PC-3 (cell line): ENCODE measurements around the gene BMP7. TPM values are rescaled to one million over a fixed set of nuclear protein-coding genes. Genes with fewer than 3 reads are reported as not detected.

Experiments used
- ATAC-seq: fragments of 200-7000 bp; cut with Tn5 transposase; 2 replicates; pipeline ENCODE4 v1.9.1; 2020; ENCODE audit warnings: mild to moderate bottlenecking, moderate library complexity
- BruUV-seq: library from RNA; stranded (reverse); fragments of 400-500 nt; replicated peaks from 2 replicates; lab custom pipeline; 2021; lab: Mats Ljungman, UMichigan
- CTCF ChIA-PET: fragments of 300-600 bp; sonication (Branson Sonifier 250); formaldehyde crosslinking; loops from one replicate; lab custom pipeline; 2022; ENCODE audit warnings: antibody characterized with exemption; lab: Charles Lee
- POLR2A ChIA-PET: fragments of 300-600 bp; sonication (Branson Sonifier 250); formaldehyde crosslinking; loops from one replicate; lab custom pipeline; 2022; ENCODE audit warnings: antibody characterized with exemption; ENCODE audit not compliant: unreplicated experiment; lab: Charles Lee
- DNase-seq: peaks from one replicate; pipeline ENCODE4 v3.0.0-alpha.2; 2015
- H2AFZ ChIP-seq: fragments of 300-600 bp; sonication (generic); 2 replicates; pipeline ENCODE4 v1.6.0; 2016; ENCODE audit warnings: antibody characterized with exemption, low read length
- H3F3A ChIP-seq: fragments of 300-600 bp; sonication (generic); one replicate; pipeline ENCODE4 v1.6.0; 2017; ENCODE audit warnings: antibody characterized with exemption, low read length, control low read depth, mild to moderate bottlenecking; ENCODE audit not compliant: unreplicated experiment
- H3K27ac ChIP-seq: fragments of 300-600 bp; sonication (generic); 2 replicates; pipeline ENCODE4 v1.5.1; 2016; ENCODE audit warnings: mild to moderate bottlenecking, low read length
- H3K27me3 ChIP-seq: fragments of 300-600 bp; sonication (generic); 2 replicates; pipeline ENCODE4 v1.6.1; 2016; ENCODE audit warnings: low read length, mixed read lengths
- H3K36me3 ChIP-seq: fragments of 300-600 bp; sonication (generic); 2 replicates; pipeline ENCODE4 v1.6.1; 2016; ENCODE audit warnings: low read depth, mixed run types, low read length, mixed read lengths
- H3K4me1 ChIP-seq: fragments of 300-600 bp; sonication (generic); 2 replicates; pipeline ENCODE4 v1.5.1; 2016; ENCODE audit warnings: low read length; ENCODE audit not compliant: insufficient read depth
- H3K4me2 ChIP-seq: fragments of 300-600 bp; sonication (generic); 2 replicates; pipeline ENCODE4 v1.6.0; 2016; ENCODE audit warnings: low read length
- H3K4me3 ChIP-seq: fragments of 300-600 bp; sonication (generic); 2 replicates; pipeline ENCODE4 v1.5.1; 2016; ENCODE audit warnings: mild to moderate bottlenecking, low read length, mixed read lengths
- H3K79me2 ChIP-seq: fragments of 300-600 bp; sonication (generic); 2 replicates; pipeline ENCODE4 v1.6.1; 2017; ENCODE audit warnings: low read length, mixed read lengths
- H3K9ac ChIP-seq: fragments of 300-600 bp; sonication (generic); 2 replicates; pipeline ENCODE4 v1.6.0; 2016; ENCODE audit warnings: mild to moderate bottlenecking, low read length
- H3K9me2 ChIP-seq: fragments of 300-600 bp; sonication (generic); replicated peaks from 2 replicates; pipeline ENCODE4 v1.6.1; 2016; ENCODE audit warnings: mixed run types, low read length, mixed read lengths
- H3K9me3 ChIP-seq: fragments of 300-600 bp; sonication (generic); 2 replicates; pipeline ENCODE4 v1.6.1; 2016; ENCODE audit warnings: low read length, mixed read lengths
- H4K20me1 ChIP-seq: fragments of 300-600 bp; sonication (generic); 2 replicates; pipeline ENCODE4 v1.6.1; 2016; ENCODE audit warnings: low read length, mixed read lengths
- EZH2 ChIP-seq: fragments of 300-600 bp; sonication (generic); IDR thresholded peaks from one replicate; pipeline ENCODE4 v1.6.1; 2017; ENCODE audit warnings: antibody characterized with exemption, mild to moderate bottlenecking, low read length; ENCODE audit not compliant: unreplicated experiment
- EZH2phosphoT487 ChIP-seq: fragments of 300-600 bp; sonication (generic); IDR thresholded peaks from 2 replicates; pipeline ENCODE4 v1.6.1; 2018; ENCODE audit warnings: mild to moderate bottlenecking, antibody characterized with exemption, low read length, borderline replicate concordance
- intact Hi-C: fragments of 100-400 bp; cut with micrococcal nuclease; formaldehyde crosslinking; loops from 2 replicates; pipeline ENCODE4 v1.9.0; 2023
- total RNA-seq: library from RNA; depleted of rRNA; stranded (reverse); fragments of >200 nt; gene quantifications from 2 replicates; pipeline ENCODE4 v1.2.3, GENCODE V29; 2014
- TF ChIP-seq, protein P1 (sequence below): fragments of 300-600 bp; sonication (generic); conservative IDR thresholded peaks from 2 replicates; pipeline ENCODE4 v1.5.1; 2017; ENCODE audit warnings: antibody characterized with exemption, low read depth, mild to moderate bottlenecking, low read length

Gene BMP7
- total RNA-seq, 1 experiment from 2014 or later: not detected

- H3K9me2 ChIP-seq: no peaks in the 10 kb centered on the region
- H3K9me3 ChIP-seq: no peaks in the 10 kb centered on the region
- no peaks in the 10 kb centered on the region for H3K79me2 ChIP-seq
- H2AFZ ChIP-seq: no peak overlapping the region
- ATAC-seq (no peak), DNase-seq (no peak)
- no peaks in the 10 kb centered on the region for H4K20me1 ChIP-seq
- CTCF ChIA-PET: no interaction called here
- TF ChIP-seq EZH2phosphoT487 (no peak), EZH2 (no peak)
- TF ChIP-seq, protein P1, sequence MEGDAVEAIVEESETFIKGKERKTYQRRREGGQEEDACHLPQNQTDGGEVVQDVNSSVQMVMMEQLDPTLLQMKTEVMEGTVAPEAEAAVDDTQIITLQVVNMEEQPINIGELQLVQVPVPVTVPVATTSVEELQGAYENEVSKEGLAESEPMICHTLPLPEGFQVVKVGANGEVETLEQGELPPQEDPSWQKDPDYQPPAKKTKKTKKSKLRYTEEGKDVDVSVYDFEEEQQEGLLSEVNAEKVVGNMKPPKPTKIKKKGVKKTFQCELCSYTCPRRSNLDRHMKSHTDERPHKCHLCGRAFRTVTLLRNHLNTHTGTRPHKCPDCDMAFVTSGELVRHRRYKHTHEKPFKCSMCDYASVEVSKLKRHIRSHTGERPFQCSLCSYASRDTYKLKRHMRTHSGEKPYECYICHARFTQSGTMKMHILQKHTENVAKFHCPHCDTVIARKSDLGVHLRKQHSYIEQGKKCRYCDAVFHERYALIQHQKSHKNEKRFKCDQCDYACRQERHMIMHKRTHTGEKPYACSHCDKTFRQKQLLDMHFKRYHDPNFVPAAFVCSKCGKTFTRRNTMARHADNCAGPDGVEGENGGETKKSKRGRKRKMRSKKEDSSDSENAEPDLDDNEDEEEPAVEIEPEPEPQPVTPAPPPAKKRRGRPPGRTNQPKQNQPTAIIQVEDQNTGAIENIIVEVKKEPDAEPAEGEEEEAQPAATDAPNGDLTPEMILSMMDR: no peak
- no peaks in the 10 kb centered on the region for H3F3A ChIP-seq
- H3K36me3 ChIP-seq: no peaks in the 10 kb centered on the region
- POLR2A ChIA-PET: no interaction called here
- intact Hi-C loops: no loop called here
- no peak overlapping the region for H3K4me3 ChIP-seq
- no TSS peak for BruUV-seq
- no peak overlapping the region for H3K27ac ChIP-seq
- peaks cover 36% of the 10 kb centered on the region for H3K27me3 ChIP-seq
- peaks cover 9% of the 10 kb centered on the region for H3K4me1 ChIP-seq
- H3K4me2 ChIP-seq: no peak overlapping the region
- H3K9ac ChIP-seq: no peak overlapping the region
Measured at GRCh38 chr20:57188056-57188455, 78.4 kb downstream of the BMP7 start.

- DNase-seq (no peak), ATAC-seq (no peak)
- Histone ChIP-seq H3K4me2 (no peak overlapping the region), H3K9ac (no peak overlapping the region), H3K4me3 (no peak overlapping the region), H3K27me3 (peaks cover 43% of the 10 kb centered on the region), H3K4me1 (peaks cover 9% of the 10 kb centered on the region), H3K79me2 (no peaks in the 10 kb centered on the region), H3K9me2 (no peaks in the 10 kb centered on the region), H2AFZ (no peak overlapping the region), H3F3A (no peaks in the 10 kb centered on the region), H3K9me3 (no peaks in the 10 kb centered on the region), H4K20me1 (no peaks in the 10 kb centered on the region), H3K36me3 (no peaks in the 10 kb centered on the region), H3K27ac (no peak overlapping the region)
- no TSS peak for BruUV-seq
- ChIA-PET POLR2A (no interaction called here), CTCF (no interaction called here)
- TF ChIP-seq EZH2 (no peak), EZH2phosphoT487 (no peak)
- TF ChIP-seq, protein P1: no peak
- intact Hi-C loops: no loop called here
Measured at GRCh38 chr20:57187068-57187634, 79.3 kb downstream of the BMP7 start.

GRCh38 chr20:57186192-57186591 lies 80.2 kb downstream of the BMP7 start:
- Histone ChIP-seq H3K27ac (no peak overlapping the region), H3K9me3 (no peaks in the 10 kb centered on the region), H2AFZ (no peak overlapping the region), H3K9me2 (no peaks in the 10 kb centered on the region), H4K20me1 (no peaks in the 10 kb centered on the region), H3K4me1 (peaks cover 7% of the 10 kb centered on the region), H3K27me3 (peaks cover 52% of the 10 kb centered on the region), H3K4me3 (no peak overlapping the region), H3K4me2 (no peak overlapping the region), H3F3A (no peaks in the 10 kb centered on the region), H3K36me3 (no peaks in the 10 kb centered on the region), H3K79me2 (no peaks in the 10 kb centered on the region), H3K9ac (no peak overlapping the region)
- ChIA-PET CTCF (no interaction called here), POLR2A (no interaction called here)
- BruUV-seq: no TSS peak
- intact Hi-C loops: no loop called here
- ATAC-seq: no peak
- TF ChIP-seq EZH2 (no peak), EZH2phosphoT487 (no peak)
- TF ChIP-seq, protein P1: no peak
- DNase-seq: no peak
